Lung (tissue), 12 donors: ENCODE results near the gene CLTB. TPM values are rescaled to one million over a fixed set of nuclear protein-coding genes. Genes with fewer than 3 reads are reported as not detected.

Source experiments
- ATAC-seq: fragments of 200-7000 bp; cut with Tn5 transposase; one replicate; pipeline ENCODE4 v1.9.1; 2020; ENCODE audit warnings: moderate number of reproducible peaks; ENCODE audit not compliant: insufficient read depth, low FRiP score
- DNase-seq, 3 donors: peaks; one replicate each; pipeline ENCODE4 v3.0.0-alpha.2; 2013 to 2017
- H3K27ac ChIP-seq, 2 donors: one replicate each; pipeline ENCODE4 v1.5.1; 2013; ENCODE audit warnings: mild to moderate bottlenecking in 2 of 2, moderate library complexity in 2 of 2, control low read depth in 1 of 2, inconsistent platforms in 1 of 2, low read depth in 1 of 2, low read length in 1 of 2
- H3K27me3 ChIP-seq, 3 donors: one replicate each; pipeline ENCODE4 v1.5.1; 2013; ENCODE audit warnings: low read length in 2 of 3; ENCODE audit not compliant: control insufficient read depth in 3 of 3, insufficient read depth in 3 of 3
- H3K36me3 ChIP-seq, 4 donors: one replicate each; pipeline ENCODE4 v1.5.1; 2013; ENCODE audit warnings: low read length in 4 of 4, mild to moderate bottlenecking in 1 of 4, moderate library complexity in 1 of 4; ENCODE audit not compliant: control insufficient read depth in 4 of 4, insufficient read depth in 4 of 4
- H3K4me1 ChIP-seq, 5 donors: one replicate each; pipeline ENCODE4 v1.5.1; 2013; ENCODE audit warnings: low read length in 5 of 5, mild to moderate bottlenecking in 2 of 5, moderate library complexity in 1 of 5; ENCODE audit not compliant: control insufficient read depth in 5 of 5, insufficient read depth in 5 of 5
- H3K4me3 ChIP-seq: one replicate; pipeline ENCODE4 v1.5.1; 2013; ENCODE audit warnings: mild to moderate bottlenecking, control low read depth, moderate library complexity
- H3K9ac ChIP-seq, 2 donors: one replicate each; pipeline ENCODE4 v1.5.1; 2013; ENCODE audit warnings: low read length in 2 of 2, control low read depth in 1 of 2; ENCODE audit not compliant: insufficient read depth in 1 of 2
- H3K9me3 ChIP-seq, 4 donors: one replicate each; pipeline ENCODE4 v1.5.1; 2013; ENCODE audit warnings: low read length in 3 of 4, mild to moderate bottlenecking in 1 of 4, moderate library complexity in 1 of 4; ENCODE audit not compliant: control insufficient read depth in 4 of 4, insufficient read depth in 3 of 4
- WGBS, 2 donors: extraction: QIAGEN DNeasy Blood & Tissue Kit; methylation state at CpG; one replicate each; pipeline ENCODE4 v1.1.7; 2013; 5-methylcytosine and 5-hydroxymethylcytosine counted together
- polyA plus RNA-seq, 2 donors: library from polyadenylated mRNA; stranded (reverse); fragments of 200-250 nt; gene quantifications; one replicate each; pipeline ENCODE4 v1.2.1, GENCODE V29; 2013
- total RNA-seq, 2 donors: library from RNA; depleted of rRNA in 1 of 2; stranded (reverse); fragments of >200 nt in 1 of 2; gene quantifications; one replicate each; pipeline ENCODE4 v1.2.1, GENCODE V29; 2014 to 2021
- TF ChIP-seq, protein P1 (sequence below): IDR thresholded peaks from 2 replicates; pipeline ENCODE4 v1.5.1; 2012; ENCODE audit warnings: mild to moderate bottlenecking; ENCODE audit errors: control extremely low read depth, extremely low read depth
- donor health status: control.
- donor health status: control.
- donor health status: Bipolar disorder and iron deficiency.
- donor health status: healthy.
- donor health status: DM: yes; HTN: yes; CAD: no.

Gene CLTB
- total and polyA plus RNA-seq, 4 donors, result 33.2 to 193 (median 112) TPM

DNA sequence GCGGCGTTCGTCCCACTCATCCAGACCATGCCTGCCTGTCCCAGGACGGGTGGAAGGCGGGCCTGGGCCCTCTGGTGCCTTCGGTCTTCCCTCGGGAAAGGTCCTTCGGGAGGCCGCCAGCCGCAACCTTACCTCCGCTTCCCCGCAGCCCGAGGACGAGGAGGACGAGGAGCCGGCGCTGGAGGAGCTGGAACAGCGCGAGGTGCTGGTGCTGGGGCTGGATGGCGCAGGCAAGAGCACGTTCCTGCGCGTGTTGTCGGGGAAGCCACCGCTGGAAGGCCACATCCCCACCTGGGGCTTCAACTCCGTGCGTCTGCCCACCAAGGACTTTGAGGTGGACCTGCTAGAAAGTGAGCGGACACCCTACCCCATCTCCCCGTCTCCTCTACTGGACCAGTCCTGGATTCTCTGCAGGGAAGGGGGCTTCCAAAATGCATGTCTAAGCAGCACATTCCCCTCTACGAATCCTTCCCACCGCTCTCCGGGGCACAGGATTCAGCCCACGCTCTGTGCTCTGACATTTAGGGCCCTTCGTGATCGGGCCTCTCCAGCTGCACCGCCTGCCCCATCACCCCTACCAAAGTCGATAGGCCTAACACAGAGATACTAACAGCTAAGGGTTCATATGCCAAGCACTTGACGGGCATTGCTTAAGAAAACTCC is 50.0 kb downstream of the CLTB start:
- no peaks in the 10 kb centered on the region for H3K9me3 ChIP-seq
- DNase-seq, result no peak
- peak overlapping the region in 1 of 2 donors; percentile 38 for H3K27ac ChIP-seq
- no peaks in the 10 kb centered on the region for H3K27me3 ChIP-seq
- 67 to 72% methylated on average over 38 of the region's 38 CpGs for WGBS, 2 donors
- ATAC-seq, result no peak
- H3K4me1 ChIP-seq, result peaks cover 0 to 10% (median 4%) of the 10 kb centered on the region in 5 donors
- no peak overlapping the region for H3K9ac ChIP-seq
- peaks cover 0 to 22% (median 7%) of the 10 kb centered on the region in 4 donors for H3K36me3 ChIP-seq
- peak overlapping the region; percentile 89 for H3K4me3 ChIP-seq
- TF ChIP-seq, protein P1, sequence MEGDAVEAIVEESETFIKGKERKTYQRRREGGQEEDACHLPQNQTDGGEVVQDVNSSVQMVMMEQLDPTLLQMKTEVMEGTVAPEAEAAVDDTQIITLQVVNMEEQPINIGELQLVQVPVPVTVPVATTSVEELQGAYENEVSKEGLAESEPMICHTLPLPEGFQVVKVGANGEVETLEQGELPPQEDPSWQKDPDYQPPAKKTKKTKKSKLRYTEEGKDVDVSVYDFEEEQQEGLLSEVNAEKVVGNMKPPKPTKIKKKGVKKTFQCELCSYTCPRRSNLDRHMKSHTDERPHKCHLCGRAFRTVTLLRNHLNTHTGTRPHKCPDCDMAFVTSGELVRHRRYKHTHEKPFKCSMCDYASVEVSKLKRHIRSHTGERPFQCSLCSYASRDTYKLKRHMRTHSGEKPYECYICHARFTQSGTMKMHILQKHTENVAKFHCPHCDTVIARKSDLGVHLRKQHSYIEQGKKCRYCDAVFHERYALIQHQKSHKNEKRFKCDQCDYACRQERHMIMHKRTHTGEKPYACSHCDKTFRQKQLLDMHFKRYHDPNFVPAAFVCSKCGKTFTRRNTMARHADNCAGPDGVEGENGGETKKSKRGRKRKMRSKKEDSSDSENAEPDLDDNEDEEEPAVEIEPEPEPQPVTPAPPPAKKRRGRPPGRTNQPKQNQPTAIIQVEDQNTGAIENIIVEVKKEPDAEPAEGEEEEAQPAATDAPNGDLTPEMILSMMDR, result no peak

- Histone ChIP-seq H3K9me3 (no peaks in the 10 kb centered on the region), H3K9ac (peak within 1 kb of the TSS in 1 of 2 donors; percentile 32), H3K27me3 (no peaks in the 10 kb centered on the region), H3K4me3 (peak within 1 kb of the TSS; percentile 89), H3K27ac (peak within 1 kb of the TSS; percentile 38 to 46), H3K36me3 (peaks cover 0 to 19% (median 7%) of the 10 kb centered on the region in 4 donors), H3K4me1 (peaks cover 0 to 10% (median 4%) of the 10 kb centered on the region in 5 donors)
- WGBS, 2 donors, result 0 to 2% methylated on average over 70 to 108 of the region's 108 CpGs
- TF ChIP-seq, protein P1, result no peak
- ATAC-seq, result peak; percentile 36
- peak; percentile 37 to 51 (median 50) for DNase-seq
These were observed 50.7 kb downstream of the CLTB start, which contains the start of gene ARL10 for GRCh38 chr5:176365351-176366231. Gene ARL10, plus strand, starts transcription at chr5:176365487. Its CDS starts 77 bp downstream, at chr5:176365564.

- peak overlapping the region in 1 of 2 donors; percentile 46 for H3K27ac ChIP-seq
- peak in 1 of 3 donors; percentile 15 for DNase-seq
- no peaks in the 10 kb centered on the region for H3K9me3 ChIP-seq
- H3K4me1 ChIP-seq, result peaks cover 0 to 10% (median 4%) of the 10 kb centered on the region in 5 donors
- no peaks in the 10 kb centered on the region for H3K27me3 ChIP-seq
- H3K4me3 ChIP-seq, result peak overlapping the region; percentile 89
- WGBS, 2 donors, result 28 to 30% methylated on average over 27 to 28 of the region's 28 CpGs
- no peak for ATAC-seq
- H3K9ac ChIP-seq, result peak overlapping the region in 1 of 2 donors; percentile 32
- H3K36me3 ChIP-seq, result peaks cover 0 to 18% (median 3%) of the 10 kb centered on the region in 4 donors
- TF ChIP-seq, protein P1, result no peak
These were observed 51.5 kb downstream of the CLTB start for GRCh38 chr5:176364765-176365350.
